Measurements from ENCODE around the gene AKAP5.

- no peak for TF ChIP-seq CTCF (IDR thresholded peaks at IDR 0.05)
- TF ChIP-seq ZFX (IDR thresholded peaks at IDR 0.05; ENCODE audit: borderline replicate concordance), result no peak
Measured at GRCh38 chr14:64444984-64445845, 20.1 kb upstream of the AKAP5 start.
